ENCODE measurements around the gene DNAJC8.

DNAJC8 gene

GRCh38 chr1:28249866-28250295 is 17.1 kb upstream of the DNAJC8 start:
- Histone ChIP-seq H3K27ac (ENCODE audit: insufficient read depth in 1 of 2, low read depth in 1 of 2, low read length in 2 of 2, poor library complexity in 1 of 2, severe bottlenecking in 2 of 2) (no peak overlapping the region), H3K36me3 (ENCODE audit: control insufficient read depth in 4 of 4, insufficient read depth in 4 of 4, low read length in 3 of 4) (no peaks in the 10 kb centered on the region), H3K27me3 (replicated peaks in 2 of 5; ENCODE audit: control insufficient read depth in 4 of 5, insufficient read depth in 5 of 5, low read length in 4 of 5) (no peaks in the 10 kb centered on the region), H3K4me1 (ENCODE audit: control extremely low read depth in 1 of 4, control insufficient read depth in 4 of 4, insufficient read depth in 4 of 4, low read length in 3 of 4) (peaks cover 18 to 46% (median 34%) of the 10 kb centered on the region in 4 experiments), H3K4me3 (ENCODE audit: control insufficient read depth in 1 of 7, extremely low read depth in 1 of 7, insufficient read depth in 4 of 7, low read depth in 2 of 7, low read length in 6 of 7) (no peak overlapping the region), H3K9me3 (ENCODE audit: control extremely low read depth in 1 of 5, control insufficient read depth in 4 of 5, insufficient read depth in 2 of 5, low read depth in 1 of 5, low read length in 4 of 5) (no peaks in the 10 kb centered on the region)
- ChIA-PET POLR2A (no interaction called here), CTCF (interaction anchor here (1.0 to 4.0 kb wide), 16 partner anchors 10 to 123 kb away, joined by 3 to 19 read pairs (median 8); partner anchors contain the start of genes MED18 and SESN2)
- 83% methylated on average over 3 of the region's 4 CpGs for WGBS (ENCODE audit: insufficient coverage)
- no peak for DNase-seq

GRCh38 chr1:28249013-28249865 is 16.4 kb upstream of the DNAJC8 start:
- Histone ChIP-seq H3K36me3 (ENCODE audit: control insufficient read depth in 4 of 4, insufficient read depth in 4 of 4, low read length in 3 of 4) (no peaks in the 10 kb centered on the region), H3K4me1 (ENCODE audit: control extremely low read depth in 1 of 4, control insufficient read depth in 4 of 4, insufficient read depth in 4 of 4, low read length in 3 of 4) (peaks cover 23 to 52% (median 40%) of the 10 kb centered on the region in 4 experiments), H3K27me3 (replicated peaks in 2 of 5; ENCODE audit: control insufficient read depth in 4 of 5, insufficient read depth in 5 of 5, low read length in 4 of 5) (no peaks in the 10 kb centered on the region), H3K9me3 (ENCODE audit: control extremely low read depth in 1 of 5, control insufficient read depth in 4 of 5, insufficient read depth in 2 of 5, low read depth in 1 of 5, low read length in 4 of 5) (no peaks in the 10 kb centered on the region), H3K4me3 (ENCODE audit: control insufficient read depth in 1 of 7, extremely low read depth in 1 of 7, insufficient read depth in 4 of 7, low read depth in 2 of 7, low read length in 6 of 7) (peak overlapping the region in 5 of 7 experiments; percentile 24 to 68 (median 50)), H3K27ac (ENCODE audit: insufficient read depth in 1 of 2, low read depth in 1 of 2, low read length in 2 of 2, poor library complexity in 1 of 2, severe bottlenecking in 2 of 2) (peak overlapping the region in 1 of 2 experiments; percentile 95)
- CTCF ChIA-PET, result interaction anchor here (0.7 to 4.0 kb wide), 33 partner anchors 9 to 355 kb away, joined by 3 to 19 read pairs (median 5); partner anchors contain the start of gene MED18
- POLR2A ChIA-PET, result interaction anchor here (0.8 to 1.7 kb wide), 4 partner anchors 10 to 222 kb away, joined by 3 to 10 read pairs (median 4); partner anchors contain the start of genes MED18 and SESN2
- 33% methylated on average over 1 of the region's 3 CpGs for WGBS (ENCODE audit: insufficient coverage)
- peak in 2 of 3 donors; percentile 45 to 60 for DNase-seq

GRCh38 chr1:28248273-28249012 is 15.6 kb upstream of the DNAJC8 start:
- H3K4me1 ChIP-seq (ENCODE audit: control extremely low read depth in 1 of 4, control insufficient read depth in 4 of 4, insufficient read depth in 4 of 4, low read length in 3 of 4), result peaks cover 28 to 60% (median 48%) of the 10 kb centered on the region in 4 experiments
- no peaks in the 10 kb centered on the region for H3K27me3 ChIP-seq (replicated peaks in 2 of 5; ENCODE audit: control insufficient read depth in 4 of 5, insufficient read depth in 5 of 5, low read length in 4 of 5)
- peak; percentile 81 to 90 (median 88) for DNase-seq
- ChIA-PET POLR2A (interaction anchor here (0.6 to 1.7 kb wide), 5 partner anchors 11 to 223 kb away, joined by 3 to 10 read pairs (median 5); partner anchors contain the start of genes MED18 and SESN2), CTCF (interaction anchor here (0.6 to 4.0 kb wide), 35 partner anchors 10 to 356 kb away, joined by 3 to 19 read pairs (median 4); partner anchors contain the start of gene MED18)
- H3K9me3 ChIP-seq (ENCODE audit: control extremely low read depth in 1 of 5, control insufficient read depth in 4 of 5, insufficient read depth in 2 of 5, low read depth in 1 of 5, low read length in 4 of 5), result no peaks in the 10 kb centered on the region
- WGBS (ENCODE audit: insufficient coverage), result 8% methylated on average over 9 of the region's 12 CpGs
- H3K4me3 ChIP-seq (ENCODE audit: control insufficient read depth in 1 of 7, extremely low read depth in 1 of 7, insufficient read depth in 4 of 7, low read depth in 2 of 7, low read length in 6 of 7), result peak overlapping the region in 5 of 7 experiments; percentile 24 to 68 (median 50)
- peak overlapping the region; percentile 56 to 95 for H3K27ac ChIP-seq (ENCODE audit: insufficient read depth in 1 of 2, low read depth in 1 of 2, low read length in 2 of 2, poor library complexity in 1 of 2, severe bottlenecking in 2 of 2)
- H3K36me3 ChIP-seq (ENCODE audit: control insufficient read depth in 4 of 4, insufficient read depth in 4 of 4, low read length in 3 of 4), result no peaks in the 10 kb centered on the region

GRCh38 chr1:28247612-28248272 is 14.9 kb upstream of the DNAJC8 start:
- Histone ChIP-seq H3K36me3 (ENCODE audit: control insufficient read depth in 4 of 4, insufficient read depth in 4 of 4, low read length in 3 of 4) (no peaks in the 10 kb centered on the region), H3K4me3 (ENCODE audit: control insufficient read depth in 1 of 7, extremely low read depth in 1 of 7, insufficient read depth in 4 of 7, low read depth in 2 of 7, low read length in 6 of 7) (peak overlapping the region in 5 of 7 experiments; percentile 33 to 93 (median 68)), H3K27ac (ENCODE audit: insufficient read depth in 1 of 2, low read depth in 1 of 2, low read length in 2 of 2, poor library complexity in 1 of 2, severe bottlenecking in 2 of 2) (peak overlapping the region; percentile 56 to 95), H3K4me1 (ENCODE audit: control extremely low read depth in 1 of 4, control insufficient read depth in 4 of 4, insufficient read depth in 4 of 4, low read length in 3 of 4) (peaks cover 35 to 67% (median 55%) of the 10 kb centered on the region in 4 experiments), H3K9me3 (ENCODE audit: control extremely low read depth in 1 of 5, control insufficient read depth in 4 of 5, insufficient read depth in 2 of 5, low read depth in 1 of 5, low read length in 4 of 5) (no peaks in the 10 kb centered on the region), H3K27me3 (replicated peaks in 2 of 5; ENCODE audit: control insufficient read depth in 4 of 5, insufficient read depth in 5 of 5, low read length in 4 of 5) (no peaks in the 10 kb centered on the region)
- POLR2A ChIA-PET, result interaction anchor here (0.6 to 1.7 kb wide), 3 partner anchors 60 to 120 kb away, joined by 3 to 10 read pairs (median 6); partner anchors contain the start of gene MED18
- no peak for DNase-seq
- WGBS (ENCODE audit: insufficient coverage), result 80% methylated on average over 7 of the region's 11 CpGs
- CTCF ChIA-PET, result interaction anchor here (0.6 to 4.0 kb wide), 21 partner anchors 10 to 357 kb away, joined by 3 to 19 read pairs (median 8); partner anchors contain the start of gene MED18

- 0% methylated on average over 3 of the region's 11 CpGs for WGBS (ENCODE audit: insufficient coverage)
- ChIA-PET POLR2A (interaction anchor here (1.3 kb wide), 1 partner anchor 14 kb away, joined by 3 read pairs; no protein-coding TSS in a partner anchor), CTCF (interaction anchor here (0.6 to 1.4 kb wide), 3 partner anchors 9 to 107 kb away, joined by 3 to 5 read pairs (median 4); no protein-coding TSS in a partner anchor)
- DNase-seq, result peak in 2 of 3 donors; percentile 86 to 90
- Histone ChIP-seq H3K27ac (ENCODE audit: insufficient read depth in 1 of 2, low read depth in 1 of 2, low read length in 2 of 2, poor library complexity in 1 of 2, severe bottlenecking in 2 of 2) (peak overlapping the region; percentile 95 to 96), H3K36me3 (ENCODE audit: control insufficient read depth in 4 of 4, insufficient read depth in 4 of 4, low read length in 3 of 4) (no peaks in the 10 kb centered on the region), H3K27me3 (replicated peaks in 2 of 5; ENCODE audit: control insufficient read depth in 4 of 5, insufficient read depth in 5 of 5, low read length in 4 of 5) (no peaks in the 10 kb centered on the region), H3K4me1 (ENCODE audit: control extremely low read depth in 1 of 4, control insufficient read depth in 4 of 4, insufficient read depth in 4 of 4, low read length in 3 of 4) (peaks cover 36 to 70% (median 57%) of the 10 kb centered on the region in 4 experiments), H3K9me3 (ENCODE audit: control extremely low read depth in 1 of 5, control insufficient read depth in 4 of 5, insufficient read depth in 2 of 5, low read depth in 1 of 5, low read length in 4 of 5) (no peaks in the 10 kb centered on the region), H3K4me3 (ENCODE audit: control insufficient read depth in 1 of 7, extremely low read depth in 1 of 7, insufficient read depth in 4 of 7, low read depth in 2 of 7, low read length in 6 of 7) (peak overlapping the region; percentile 68 to 93 (median 78))
These were observed 13.6 kb upstream of the DNAJC8 start for GRCh38 chr1:28246427-28246832.
